RWPE2 (cell line): ENCODE data around the gene DVL1.

ENCODE experiments used
- ATAC-seq: fragments of 200-7000 bp; cut with Tn5 transposase; 3 replicates; pipeline ENCODE4 v1.9.1; 2021; ENCODE audit warnings: low read depth
- DNase-seq: peaks from one replicate; pipeline ENCODE4 v3.0.0-alpha.2; 2020; ENCODE audit warnings: low spot score
- H3K27ac ChIP-seq: fragments of 450-650 bp; 2 replicates; pipeline ENCODE4 v1.5.1; 2017; ENCODE audit warnings: mild to moderate bottlenecking; ENCODE audit not compliant: poor library complexity, severe bottlenecking
- H3K27me3 ChIP-seq: fragments of 250-450 bp; sonication (Bioruptor Pico); 2 replicates; pipeline ENCODE4 v1.5.1; 2021; ENCODE audit warnings: mild to moderate bottlenecking, moderate library complexity; ENCODE audit not compliant: insufficient read depth, poor library complexity, severe bottlenecking
- H3K36me3 ChIP-seq: fragments of 250-450 bp; sonication (Bioruptor Pico); 2 replicates; pipeline ENCODE4 v1.5.1; 2020; ENCODE audit warnings: low read depth, mild to moderate bottlenecking, moderate library complexity
- H3K4me1 ChIP-seq: fragments of 250-450 bp; sonication (Bioruptor Pico); 2 replicates; pipeline ENCODE4 v1.5.1; 2021; ENCODE audit warnings: mild to moderate bottlenecking, moderate library complexity; ENCODE audit not compliant: insufficient read depth, poor library complexity, severe bottlenecking
- H3K4me3 ChIP-seq: fragments of 250-450 bp; sonication (Bioruptor Pico); 2 replicates; pipeline ENCODE4 v1.5.1; 2021; ENCODE audit warnings: mild to moderate bottlenecking, moderate library complexity; ENCODE audit not compliant: severe bottlenecking
- H3K9me3 ChIP-seq: fragments of 250-450 bp; sonication (Bioruptor Pico); 2 replicates; pipeline ENCODE4 v1.5.1; 2021; ENCODE audit warnings: mild to moderate bottlenecking, moderate library complexity; ENCODE audit not compliant: severe bottlenecking
- CTCF ChIP-seq: fragments of 450-650 bp; IDR thresholded peaks from one replicate; pipeline ENCODE4 v1.5.1; 2017; ENCODE audit warnings: mild to moderate bottlenecking, moderate library complexity; ENCODE audit not compliant: poor library complexity, severe bottlenecking

Gene DVL1

GRCh38 chr1:1312450-1313314 lies 36.5 kb downstream of the DVL1 start:
- DNase-seq (no peak), ATAC-seq (no peak)
- Histone ChIP-seq H3K4me1 (no peaks in the 10 kb centered on the region), H3K9me3 (no peaks in the 10 kb centered on the region), H3K36me3 (peaks cover 73% of the 10 kb centered on the region), H3K4me3 (no peak overlapping the region), H3K27me3 (no peaks in the 10 kb centered on the region), H3K27ac (no peak overlapping the region)
- no peak for TF ChIP-seq CTCF

- Histone ChIP-seq H3K9me3 (no peaks in the 10 kb centered on the region), H3K27me3 (no peaks in the 10 kb centered on the region), H3K36me3 (peaks cover 60% of the 10 kb centered on the region), H3K4me1 (peaks cover under 1% of the 10 kb centered on the region), H3K27ac (no peak overlapping the region), H3K4me3 (no peak overlapping the region)
- no peak for TF ChIP-seq CTCF
- DNase-seq = no peak
- ATAC-seq = no peak
These were observed 37.8 kb downstream of the DVL1 start for GRCh38 chr1:1311107-1312104.

- peaks cover 7% of the 10 kb centered on the region for H3K4me1 ChIP-seq
- no peak for TF ChIP-seq CTCF
- ATAC-seq = no peak
- DNase-seq = no peak
- H3K27me3 ChIP-seq = no peaks in the 10 kb centered on the region
- peak overlapping the region; percentile 89 for H3K27ac ChIP-seq
- no peaks in the 10 kb centered on the region for H3K9me3 ChIP-seq
- H3K36me3 ChIP-seq = peaks cover 54% of the 10 kb centered on the region
- H3K4me3 ChIP-seq = no peak overlapping the region
These were observed 38.7 kb downstream of the DVL1 start for GRCh38 chr1:1310476-1311053.

- Histone ChIP-seq H3K4me1 (peaks cover 11% of the 10 kb centered on the region), H3K4me3 (peak overlapping the region; percentile 86), H3K27me3 (no peaks in the 10 kb centered on the region), H3K36me3 (peaks cover 50% of the 10 kb centered on the region), H3K27ac (peak overlapping the region; percentile 89), H3K9me3 (no peaks in the 10 kb centered on the region)
- TF ChIP-seq CTCF = peak; percentile 8
- DNase-seq = no peak
- no peak for ATAC-seq
These were observed 39.2 kb downstream of the DVL1 start for GRCh38 chr1:1310109-1310385.
